Esophagus (tissue), 2 donors: ENCODE data around the gene RICTOR. TPM values are rescaled to one million over a fixed set of nuclear protein-coding genes. Genes with fewer than 3 reads are reported as not detected.

Experiments
- H3K27ac ChIP-seq, 2 donors: one replicate each; pipeline ENCODE4 v1.5.1; 2013; ENCODE audit warnings: low read depth in 2 of 2, mild to moderate bottlenecking in 2 of 2, inconsistent platforms in 1 of 2, low read length in 1 of 2, moderate library complexity in 1 of 2
- H3K27me3 ChIP-seq, 2 donors: one replicate each; pipeline ENCODE4 v1.6.1; 2013; ENCODE audit warnings: low read length in 2 of 2, control low read depth in 1 of 2, mild to moderate bottlenecking in 1 of 2; ENCODE audit not compliant: insufficient read depth in 2 of 2, control insufficient read depth in 1 of 2
- H3K36me3 ChIP-seq, 2 donors: one replicate each; pipeline ENCODE4 v1.6.1; 2013; ENCODE audit warnings: low read length in 1 of 2; ENCODE audit not compliant: control insufficient read depth in 2 of 2, insufficient read depth in 2 of 2
- H3K4me1 ChIP-seq, 2 donors: one replicate each; pipeline ENCODE4 v1.6.1; 2013; ENCODE audit warnings: low read length in 1 of 2; ENCODE audit not compliant: control insufficient read depth in 2 of 2, insufficient read depth in 2 of 2
- H3K4me3 ChIP-seq, 2 donors: one replicate each; pipeline ENCODE4 v1.5.1; 2013; ENCODE audit warnings: low read length in 2 of 2, mild to moderate bottlenecking in 2 of 2, low read depth in 1 of 2, moderate library complexity in 1 of 2
- H3K9me3 ChIP-seq, 2 donors: one replicate each; pipeline ENCODE4 v1.6.1; 2013; ENCODE audit warnings: mild to moderate bottlenecking in 2 of 2, low read depth in 1 of 2, low read length in 1 of 2, moderate library complexity in 1 of 2; ENCODE audit not compliant: control insufficient read depth in 2 of 2, insufficient read depth in 1 of 2
- WGBS, 2 donors: extraction: QIAGEN DNeasy Blood & Tissue Kit; methylation state at CpG; one replicate each; pipeline ENCODE4 v1.1.7; 2013; 5-methylcytosine and 5-hydroxymethylcytosine counted together
- polyA plus RNA-seq, 2 donors: library from polyadenylated mRNA; stranded (reverse); fragments of 200-250 nt; gene quantifications; one replicate each; pipeline ENCODE4 v1.2.3, GENCODE V29; 2013
- donor health status: healthy with polysubstance abuse.
- donor health status: Bipolar disorder and iron deficiency.

The RICTOR gene
- polyA plus RNA-seq, 2 donors, result 2.8 to 4.4 TPM

- WGBS, 2 donors, result 9% methylated on average over 1 of the region's 1 CpG
- H3K9me3 ChIP-seq, result no peaks in the 10 kb centered on the region
- H3K4me3 ChIP-seq, result no peak overlapping the region
- no peak overlapping the region for H3K27ac ChIP-seq
- H3K4me1 ChIP-seq, result no peaks in the 10 kb centered on the region
- H3K27me3 ChIP-seq, result no peaks in the 10 kb centered on the region
- peaks cover 2 to 13% of the 10 kb centered on the region in 2 donors for H3K36me3 ChIP-seq
Observed at GRCh38 chr5:38922199-38922598, 152.0 kb downstream of the RICTOR start.

GRCh38 chr5:38921174-38921573 lies 153.0 kb downstream of the RICTOR start:
- H3K9me3 ChIP-seq, result no peaks in the 10 kb centered on the region
- 74 to 83% methylated on average over 1 of the region's 1 CpG for WGBS, 2 donors
- H3K36me3 ChIP-seq, result peaks cover 0 to 13% of the 10 kb centered on the region in 2 donors
- no peaks in the 10 kb centered on the region for H3K27me3 ChIP-seq
- H3K4me3 ChIP-seq, result no peak overlapping the region
- no peaks in the 10 kb centered on the region for H3K4me1 ChIP-seq
- no peak overlapping the region for H3K27ac ChIP-seq

- Histone ChIP-seq H3K36me3 (peaks cover 0 to 6% of the 10 kb centered on the region in 2 donors), H3K27me3 (no peaks in the 10 kb centered on the region), H3K4me1 (no peaks in the 10 kb centered on the region), H3K9me3 (no peaks in the 10 kb centered on the region), H3K27ac (no peak overlapping the region), H3K4me3 (no peak overlapping the region)
- WGBS, 2 donors, result 74 to 75% methylated on average over 7 of the region's 7 CpGs
Observed at GRCh38 chr5:38916802-38917201, 157.4 kb downstream of the RICTOR start.

- Histone ChIP-seq H3K27ac (no peak overlapping the region), H3K36me3 (peaks cover 0 to 4% of the 10 kb centered on the region in 2 donors), H3K27me3 (no peaks in the 10 kb centered on the region), H3K9me3 (no peaks in the 10 kb centered on the region), H3K4me1 (no peaks in the 10 kb centered on the region), H3K4me3 (no peak overlapping the region)
- WGBS, 2 donors, result 71 to 74% methylated on average over 2 of the region's 2 CpGs
Observed at GRCh38 chr5:38913714-38914113, 160.5 kb downstream of the RICTOR start.

- 93 to 98% methylated on average over 3 of the region's 3 CpGs for WGBS, 2 donors
- Histone ChIP-seq H3K9me3 (no peaks in the 10 kb centered on the region), H3K27me3 (no peaks in the 10 kb centered on the region), H3K27ac (no peak overlapping the region), H3K4me1 (no peaks in the 10 kb centered on the region), H3K36me3 (peaks cover 0 to 14% of the 10 kb centered on the region in 2 donors), H3K4me3 (no peak overlapping the region)
Observed at GRCh38 chr5:38911933-38912332, 162.3 kb downstream of the RICTOR start.

- Histone ChIP-seq H3K27me3 (no peaks in the 10 kb centered on the region), H3K36me3 (peaks cover 8 to 27% of the 10 kb centered on the region in 2 donors), H3K4me3 (no peak overlapping the region), H3K4me1 (no peaks in the 10 kb centered on the region), H3K27ac (no peak overlapping the region), H3K9me3 (peaks cover 0 to 7% of the 10 kb centered on the region in 2 donors)
Observed at GRCh38 chr5:38906503-38906902, 167.7 kb downstream of the RICTOR start.

GRCh38 chr5:38905516-38905915 lies 168.7 kb downstream of the RICTOR start:
- Histone ChIP-seq H3K27ac (peak overlapping the region; percentile 15 to 67), H3K27me3 (no peaks in the 10 kb centered on the region), H3K4me1 (no peaks in the 10 kb centered on the region), H3K36me3 (peaks cover 10 to 27% of the 10 kb centered on the region in 2 donors), H3K4me3 (no peak overlapping the region), H3K9me3 (peaks cover 0 to 7% of the 10 kb centered on the region in 2 donors)
- 54 to 65% methylated on average over 4 of the region's 4 CpGs for WGBS, 2 donors

GRCh38 chr5:38899936-38900335 lies 174.3 kb downstream of the RICTOR start:
- 82 to 87% methylated on average over 5 of the region's 5 CpGs for WGBS, 2 donors
- H3K36me3 ChIP-seq, result peaks cover 13 to 14% of the 10 kb centered on the region in 2 donors

GRCh38 chr5:38896760-38897159 lies 177.4 kb downstream of the RICTOR start:
- peaks cover 0 to 2% of the 10 kb centered on the region in 2 donors for H3K4me1 ChIP-seq
- H3K36me3 ChIP-seq, result peaks cover 0 to 7% of the 10 kb centered on the region in 2 donors
- 93 to 94% methylated on average over 3 of the region's 3 CpGs for WGBS, 2 donors
- no peak overlapping the region for H3K4me3 ChIP-seq
- no peak overlapping the region for H3K27ac ChIP-seq
- no peaks in the 10 kb centered on the region for H3K27me3 ChIP-seq
- H3K9me3 ChIP-seq, result no peaks in the 10 kb centered on the region

More at GRCh38 chr5:38899936-38900335, 174.3 kb downstream of the RICTOR start:
- no peak overlapping the region for H3K27ac ChIP-seq
- H3K27me3 ChIP-seq, result no peaks in the 10 kb centered on the region
- H3K4me1 ChIP-seq, result no peaks in the 10 kb centered on the region
- peaks cover 0 to 7% of the 10 kb centered on the region in 2 donors for H3K9me3 ChIP-seq
- H3K4me3 ChIP-seq, result no peak overlapping the region

GRCh38 chr5:38892363-38892762 lies 181.8 kb downstream of the RICTOR start:
- WGBS, 2 donors, result 94 to 96% methylated on average over 3 of the region's 3 CpGs
- Histone ChIP-seq H3K36me3 (no peaks in the 10 kb centered on the region), H3K4me1 (peaks cover 0 to 2% of the 10 kb centered on the region in 2 donors), H3K4me3 (no peak overlapping the region), H3K9me3 (no peaks in the 10 kb centered on the region), H3K27me3 (no peaks in the 10 kb centered on the region), H3K27ac (no peak overlapping the region)
